ENCODE results near the gene TICAM2.

DNA sequence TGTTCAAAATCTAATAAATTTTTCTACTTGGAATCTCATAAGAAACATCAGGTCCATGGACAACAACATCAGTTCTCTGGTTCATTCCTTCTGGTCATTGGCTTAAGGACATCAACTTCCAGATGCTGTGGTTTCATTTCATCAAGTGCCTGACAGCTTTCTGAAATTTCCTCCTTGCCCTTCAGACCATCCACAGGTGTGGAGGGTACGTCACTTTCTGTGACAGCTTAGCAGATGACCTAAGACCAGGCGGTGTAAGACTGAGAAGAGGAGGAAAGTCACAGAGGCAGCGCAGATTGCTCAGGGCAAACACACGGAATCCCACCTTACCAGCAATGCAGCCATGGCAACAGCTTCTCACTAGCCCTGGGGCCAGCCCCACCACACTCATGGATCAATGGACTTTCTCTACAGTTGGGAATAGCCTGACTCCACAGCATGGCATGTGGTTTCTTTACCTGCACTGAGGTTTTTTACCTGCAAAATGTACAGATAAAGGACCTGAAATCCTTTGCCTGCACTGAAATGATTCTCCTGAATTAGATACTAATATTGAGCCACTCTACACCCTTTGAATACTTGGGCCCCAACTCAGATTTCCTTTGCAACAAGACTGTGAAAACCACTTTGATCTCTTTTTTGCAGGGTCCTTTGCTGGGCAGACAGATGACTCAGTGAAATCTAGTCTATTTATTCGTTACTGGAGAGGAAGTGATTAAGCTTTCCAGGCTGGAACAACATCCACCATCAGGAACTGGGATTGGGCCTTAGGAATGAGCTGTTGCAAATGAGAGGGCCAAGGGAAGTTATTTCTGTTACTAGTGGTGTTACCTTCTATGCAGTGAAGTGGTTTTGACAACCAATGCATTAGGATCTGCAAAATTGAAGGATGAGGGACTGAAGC is 26.9 kb downstream of the TICAM2 start:
- TF ChIP-seq POLR2AphosphoS5 (IDR thresholded peaks at IDR 0.05; ENCODE audit: low read depth, low read length) (no peak), TAF1 (IDR thresholded peaks at IDR 0.05; ENCODE audit: low read depth, low read length) (no peak), POLR2A (IDR thresholded peaks at IDR 0.05; ENCODE audit: low read depth, low read length) (no peak)
